ENCODE measurements around the gene FCHO1. TPM values are rescaled to one million over a fixed set of nuclear protein-coding genes. Genes with fewer than 3 reads are reported as not detected.
A peak's percentile ranks its signal among the peaks of the same experiment; 100 is the strongest.

The FCHO1 gene, protein sequence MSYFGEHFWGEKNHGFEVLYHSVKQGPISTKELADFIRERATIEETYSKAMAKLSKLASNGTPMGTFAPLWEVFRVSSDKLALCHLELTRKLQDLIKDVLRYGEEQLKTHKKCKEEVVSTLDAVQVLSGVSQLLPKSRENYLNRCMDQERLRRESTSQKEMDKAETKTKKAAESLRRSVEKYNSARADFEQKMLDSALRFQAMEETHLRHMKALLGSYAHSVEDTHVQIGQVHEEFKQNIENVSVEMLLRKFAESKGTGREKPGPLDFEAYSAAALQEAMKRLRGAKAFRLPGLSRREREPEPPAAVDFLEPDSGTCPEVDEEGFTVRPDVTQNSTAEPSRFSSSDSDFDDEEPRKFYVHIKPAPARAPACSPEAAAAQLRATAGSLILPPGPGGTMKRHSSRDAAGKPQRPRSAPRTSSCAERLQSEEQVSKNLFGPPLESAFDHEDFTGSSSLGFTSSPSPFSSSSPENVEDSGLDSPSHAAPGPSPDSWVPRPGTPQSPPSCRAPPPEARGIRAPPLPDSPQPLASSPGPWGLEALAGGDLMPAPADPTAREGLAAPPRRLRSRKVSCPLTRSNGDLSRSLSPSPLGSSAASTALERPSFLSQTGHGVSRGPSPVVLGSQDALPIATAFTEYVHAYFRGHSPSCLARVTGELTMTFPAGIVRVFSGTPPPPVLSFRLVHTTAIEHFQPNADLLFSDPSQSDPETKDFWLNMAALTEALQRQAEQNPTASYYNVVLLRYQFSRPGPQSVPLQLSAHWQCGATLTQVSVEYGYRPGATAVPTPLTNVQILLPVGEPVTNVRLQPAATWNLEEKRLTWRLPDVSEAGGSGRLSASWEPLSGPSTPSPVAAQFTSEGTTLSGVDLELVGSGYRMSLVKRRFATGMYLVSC
- 10 to 100 TPM in 5 of 8 experiments, 1 to 10 TPM in 3; 2.7 to 16.8 (median 11.9) TPM for total RNA-seq

- H3K27ac ChIP-seq, result no peak within 1 kb of the TSS
- WGBS, 10 experiments, result 47 to 100% (median 80%) methylated on average over 1 to 3 of the region's 28 CpGs; no CpG with 5 or more reads in 5 of the 10 experiments
- H3K4me3 ChIP-seq, result no peak within 1 kb of the TSS
- in situ Hi-C loops (cut with MboI; ENCODE audit: low pct_unique_long_range_greater_than_20kb in 2 of 9, low sequenced_read_pairs in 9 of 9, unreplicated experiment in 9 of 9), result no loop called here
- H3K4me1 ChIP-seq (replicated peaks in 1 of 2), result peaks cover 30 to 31% of the 10 kb centered on the region in 2 donors
- ATAC-seq (replicated peaks in 6 of 8), result no peak
Observed at GRCh38 chr19:17751103-17751911, at the start of gene FCHO1. Gene FCHO1, plus strand, starts transcription at chr19:17751477. Its CDS starts 3,688 bp downstream, at chr19:17755165.

DNA sequence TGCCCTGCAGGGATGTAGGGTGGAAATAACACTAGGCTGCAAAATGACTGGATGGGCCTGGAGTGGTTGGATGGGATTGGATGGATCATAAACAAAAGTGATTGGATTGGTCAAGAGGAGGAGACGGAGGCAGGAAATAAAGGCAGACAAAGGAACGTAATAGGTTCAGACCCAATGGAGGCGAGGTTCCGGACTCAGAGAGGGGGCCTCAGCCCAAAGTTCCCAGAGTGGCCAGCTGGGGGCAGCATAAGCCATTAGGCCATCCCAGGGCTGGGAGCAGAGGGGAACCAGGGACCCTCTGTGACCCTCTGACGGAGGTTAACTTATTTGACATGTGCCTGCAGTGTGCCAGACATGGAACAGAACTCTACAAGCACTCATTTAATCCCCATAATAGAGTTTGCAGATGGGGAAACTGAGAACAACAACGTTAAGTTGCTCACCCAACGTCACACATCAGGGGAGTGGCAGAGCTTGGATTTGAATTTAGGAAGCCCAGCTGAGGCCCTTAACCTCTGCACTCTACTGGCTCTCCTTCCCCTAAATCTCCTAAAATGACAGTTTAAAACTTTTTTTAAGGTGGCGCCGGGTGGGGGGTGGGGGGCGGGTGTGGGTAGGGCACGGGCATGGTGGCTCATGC, 47.3 kb upstream of the FCHO1 start:
- Histone ChIP-seq H3K4me3 (no peak overlapping the region), H3K4me1 (replicated peaks in 1 of 2) (no peaks in the 10 kb centered on the region), H3K27ac (no peak overlapping the region)
- in situ Hi-C loops (cut with MboI; ENCODE audit: low pct_unique_long_range_greater_than_20kb in 2 of 9, low sequenced_read_pairs in 9 of 9, unreplicated experiment in 9 of 9), result loop anchor here in 1 of 9 experiments (10.0 kb wide), 1 partner anchor 71 kb away; no protein-coding TSS in a partner anchor
- peak in 4 of 8 experiments; percentile 55 to 91 (median 82) for ATAC-seq (replicated peaks in 6 of 8)
- 20 to 83% (median 62%) methylated on average over 1 to 5 of the region's 11 CpGs; no CpG with 5 or more reads in 1 of the 10 experiments for WGBS, 10 experiments

DNA sequence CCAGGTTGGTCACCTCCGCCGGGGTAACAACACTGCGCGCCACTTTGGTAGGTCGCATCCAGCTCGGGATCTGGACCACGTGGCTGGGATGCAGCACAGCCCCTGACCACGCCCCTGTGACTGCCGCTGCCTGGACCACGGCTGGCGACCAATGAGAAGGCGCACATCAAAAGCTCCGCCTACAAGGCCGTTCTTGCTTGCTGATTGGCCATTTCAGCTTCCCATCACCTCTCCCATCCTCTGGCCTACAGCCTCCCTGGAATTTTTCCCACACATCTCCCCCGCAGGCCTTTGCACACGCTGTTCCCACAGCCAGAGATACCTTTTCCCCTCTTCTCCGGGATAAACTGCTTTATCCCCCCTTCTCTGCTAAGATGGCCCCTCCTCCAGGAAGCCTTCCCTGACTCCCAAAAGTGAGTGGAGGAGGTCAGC, 44.5 kb upstream of the FCHO1 start:
- in situ Hi-C loops (cut with MboI; ENCODE audit: low pct_unique_long_range_greater_than_20kb in 2 of 9, low sequenced_read_pairs in 9 of 9, unreplicated experiment in 9 of 9), result loop anchor here in 1 of 9 experiments (10.0 kb wide), 1 partner anchor 68 kb away; no protein-coding TSS in a partner anchor
- ATAC-seq (replicated peaks in 6 of 8), result peak; percentile 57 to 96 (median 84)

DNA sequence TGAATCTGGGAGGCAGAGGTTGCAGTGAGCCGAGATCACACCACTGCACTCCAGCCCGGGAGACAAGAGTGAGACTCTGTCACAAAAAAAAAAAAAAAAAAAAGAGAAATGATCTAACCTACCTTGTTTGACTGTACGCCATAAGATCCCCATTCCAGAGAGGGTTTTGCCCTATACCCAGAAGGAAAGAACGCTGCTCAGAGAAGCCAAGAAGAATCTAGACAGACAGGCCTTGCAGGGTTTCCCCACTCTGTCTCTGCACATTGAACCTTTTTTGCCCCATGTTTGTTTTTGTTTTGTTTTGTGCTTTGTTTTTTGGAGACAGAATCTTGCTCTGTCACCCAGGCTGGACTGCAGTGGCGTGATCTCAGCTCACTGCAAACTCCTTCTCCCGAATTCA, 39.4 kb upstream of the FCHO1 start:
- H3K4me3 ChIP-seq, result no peak overlapping the region
- no peak overlapping the region for H3K27ac ChIP-seq
- in situ Hi-C loops (cut with MboI; ENCODE audit: low pct_unique_long_range_greater_than_20kb in 2 of 9, low sequenced_read_pairs in 9 of 9, unreplicated experiment in 9 of 9), result no loop called here
- H3K4me1 ChIP-seq (replicated peaks in 1 of 2), result no peaks in the 10 kb centered on the region
- no peak for ATAC-seq (replicated peaks in 6 of 8)
- 33 to 100% (median 91%) methylated on average over 1 to 5 of the region's 6 CpGs; no CpG with 5 or more reads in 2 of the 10 experiments for WGBS, 10 experiments

More for the DNA sequence above, 44.5 kb upstream of the FCHO1 start:
- H3K4me1 ChIP-seq (replicated peaks in 1 of 2), result no peaks in the 10 kb centered on the region
- 0 to 60% (median 17%) methylated on average over 1 to 14 of the region's 17 CpGs; no CpG with 5 or more reads in 2 of the 10 experiments for whole genome bisulfite sequencing, 10 experiments
- H3K4me3 ChIP-seq, result no peak overlapping the region
- no peak overlapping the region for H3K27ac ChIP-seq

DNA sequence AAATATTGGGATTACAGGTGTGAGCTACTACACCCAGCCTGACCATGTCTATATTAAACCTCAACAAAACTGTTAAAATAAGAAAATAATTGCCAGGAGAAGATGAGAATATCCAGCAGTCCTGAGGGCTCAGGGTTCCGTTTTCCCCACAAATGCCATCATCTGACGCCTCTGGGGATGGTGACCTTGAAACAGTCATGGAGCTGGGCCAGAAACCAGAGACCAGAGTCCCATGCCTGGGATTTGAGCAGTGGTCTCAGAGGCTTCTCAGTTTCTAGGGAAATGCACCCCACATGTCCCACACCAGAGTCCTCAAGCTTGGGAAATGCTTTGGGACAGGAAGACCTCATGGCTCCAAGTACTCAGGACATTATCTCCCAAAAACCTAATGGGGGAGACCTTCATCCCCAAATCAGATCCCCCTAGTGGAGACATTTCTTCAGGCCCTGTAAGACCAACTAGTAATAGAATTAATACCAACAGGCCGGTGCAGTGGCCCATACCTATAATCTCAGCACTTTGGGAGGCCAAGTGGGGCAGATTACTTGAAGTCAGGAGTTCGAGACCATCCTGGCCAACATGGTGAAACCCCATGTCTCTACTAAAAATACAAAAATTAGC, 34.9 kb upstream of the FCHO1 start:
- 47 to 100% (median 80%) methylated on average over 1 to 3 of the region's 4 CpGs; no CpG with 5 or more reads in 3 of the 10 experiments for whole genome bisulfite sequencing, 10 experiments
- Histone ChIP-seq H3K4me3 (no peak overlapping the region), H3K4me1 (replicated peaks in 1 of 2) (peaks cover 7 to 14% of the 10 kb centered on the region in 2 donors), H3K27ac (no peak overlapping the region)
- ATAC-seq (replicated peaks in 6 of 8), result no peak
- in situ Hi-C loops (cut with MboI; ENCODE audit: low pct_unique_long_range_greater_than_20kb in 2 of 9, low sequenced_read_pairs in 9 of 9, unreplicated experiment in 9 of 9), result no loop called here

GRCh38 chr19:17718550-17718946, 32.7 kb upstream of the FCHO1 start:
- 86 to 100% (median 89%) methylated on average over 1 to 3 of the region's 4 CpGs; no CpG with 5 or more reads in 6 of the 10 experiments for WGBS, 10 experiments
- Histone ChIP-seq H3K4me1 (replicated peaks in 1 of 2) (peaks cover 7 to 14% of the 10 kb centered on the region in 2 donors), H3K27ac (peak overlapping the region; percentile 69 to 89), H3K4me3 (peak overlapping the region; percentile 77 to 98 (median 93))
- in situ Hi-C loops (cut with MboI; ENCODE audit: low pct_unique_long_range_greater_than_20kb in 2 of 9, low sequenced_read_pairs in 9 of 9, unreplicated experiment in 9 of 9), result no loop called here
- peak in 2 of 8 experiments; percentile 2 for ATAC-seq (replicated peaks in 6 of 8)

DNA sequence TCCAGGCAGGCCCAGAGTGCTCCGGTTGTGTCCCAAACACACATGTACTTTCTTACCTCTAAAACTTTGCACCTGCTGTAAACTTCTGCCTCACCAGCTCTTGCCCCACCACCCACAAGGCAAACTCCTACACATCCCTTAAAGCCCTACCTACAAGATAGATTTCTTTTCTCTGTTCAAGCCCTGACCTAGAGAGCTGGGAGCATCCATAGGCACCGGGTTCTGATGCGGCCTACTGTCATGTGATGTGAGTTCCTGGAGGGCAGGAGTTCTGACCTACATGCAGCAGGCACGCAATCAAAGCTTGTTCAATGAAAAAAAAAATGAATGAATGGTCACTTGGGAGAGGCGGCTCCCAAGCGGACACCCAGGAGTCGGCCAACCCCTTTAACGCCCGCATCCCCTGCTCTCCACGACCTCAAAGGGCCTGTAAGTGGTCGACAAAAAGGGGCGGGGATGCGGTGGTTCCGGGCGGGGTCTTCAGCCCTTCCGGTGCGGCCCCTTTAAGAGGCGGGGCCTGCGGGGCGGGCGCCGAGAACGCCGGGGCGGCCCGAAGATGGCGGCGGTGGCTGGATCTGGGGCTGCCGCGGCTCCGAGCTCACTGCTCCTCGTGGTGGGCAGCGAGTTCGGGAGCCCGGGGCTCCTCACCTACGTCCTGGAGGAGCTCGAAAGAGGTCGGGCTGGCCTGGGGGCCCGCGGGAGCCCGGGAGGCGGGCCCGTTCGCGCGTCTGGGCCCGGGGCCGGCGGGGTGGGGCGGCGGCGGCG, 32.1 kb upstream of the FCHO1 start, which contains the start of gene MAP1S:
Gene MAP1S (plus strand): TSS at position 534 of the 765 bp plus-strand sequence. CDS start 23 bp downstream, at position 557.
- peaks cover 7 to 14% of the 10 kb centered on the region in 2 donors for H3K4me1 ChIP-seq (replicated peaks in 1 of 2)
- peak within 1 kb of the TSS; percentile 69 to 89 for H3K27ac ChIP-seq
- in situ Hi-C loops (cut with MboI; ENCODE audit: low pct_unique_long_range_greater_than_20kb in 2 of 9, low sequenced_read_pairs in 9 of 9, unreplicated experiment in 9 of 9), result no loop called here
- WGBS, 10 experiments, result 0 to 80% (median 14%) methylated on average over 1 to 5 of the region's 53 CpGs; no CpG with 5 or more reads in 3 of the 10 experiments
- peak within 1 kb of the TSS; percentile 77 to 98 (median 93) for H3K4me3 ChIP-seq
- peak; percentile 66 to 96 (median 94) for ATAC-seq (replicated peaks in 6 of 8)

GRCh38 chr19:17719730-17720400, 31.4 kb upstream of the FCHO1 start:
- ATAC-seq (replicated peaks in 6 of 8), result peak in 7 of 8 experiments; percentile 2 to 51 (median 17)
- H3K4me1 ChIP-seq (replicated peaks in 1 of 2), result peaks cover 7 to 14% of the 10 kb centered on the region in 2 donors
- WGBS, 10 experiments, result 0 to 20% (median 0%) methylated on average over 1 to 4 of the region's 38 CpGs; no CpG with 5 or more reads in 4 of the 10 experiments
- peak overlapping the region; percentile 69 to 89 for H3K27ac ChIP-seq
- peak overlapping the region; percentile 77 to 98 (median 93) for H3K4me3 ChIP-seq
- in situ Hi-C loops (cut with MboI; ENCODE audit: low pct_unique_long_range_greater_than_20kb in 2 of 9, low sequenced_read_pairs in 9 of 9, unreplicated experiment in 9 of 9), result no loop called here

- H3K27ac ChIP-seq, result no peak overlapping the region
- in situ Hi-C loops (cut with MboI; ENCODE audit: low pct_unique_long_range_greater_than_20kb in 2 of 9, low sequenced_read_pairs in 9 of 9, unreplicated experiment in 9 of 9), result no loop called here
Observed at GRCh38 chr19:17720440-17720839, 30.8 kb upstream of the FCHO1 start.

GRCh38 chr19:17721111-17721628, 30.1 kb upstream of the FCHO1 start:
- in situ Hi-C loops (cut with MboI; ENCODE audit: low pct_unique_long_range_greater_than_20kb in 2 of 9, low sequenced_read_pairs in 9 of 9, unreplicated experiment in 9 of 9), result no loop called here
- peaks cover 7 to 14% of the 10 kb centered on the region in 2 donors for H3K4me1 ChIP-seq (replicated peaks in 1 of 2)
- no peak overlapping the region for H3K27ac ChIP-seq
- 50 to 100% (median 77%) methylated on average over 2 to 10 of the region's 12 CpGs; no CpG with 5 or more reads in 4 of the 10 experiments for WGBS, 10 experiments
- peak in 1 of 8 experiments; percentile 4 for ATAC-seq (replicated peaks in 6 of 8)
- peak overlapping the region in 1 of 5 donors; percentile 98 for H3K4me3 ChIP-seq

More at GRCh38 chr19:17720440-17720839, 30.8 kb upstream of the FCHO1 start:
- WGBS, 10 experiments, result 0% methylated on average over 1 of the region's 7 CpGs; no CpG with 5 or more reads in 9 of the 10 experiments
- peak overlapping the region; percentile 77 to 98 (median 93) for H3K4me3 ChIP-seq
- peaks cover 7 to 14% of the 10 kb centered on the region in 2 donors for H3K4me1 ChIP-seq (replicated peaks in 1 of 2)
- ATAC-seq (replicated peaks in 6 of 8), result no peak

Data from motor neuron (in vitro differentiated cells).